ENCODE data around the gene GLIPR1.
"Not testable (repeated sequence)": the region's sequence is repeated elsewhere in the genome, so short reads cannot be mapped to it uniquely, and the experiment has no call there.

GLIPR1 gene

DNA sequence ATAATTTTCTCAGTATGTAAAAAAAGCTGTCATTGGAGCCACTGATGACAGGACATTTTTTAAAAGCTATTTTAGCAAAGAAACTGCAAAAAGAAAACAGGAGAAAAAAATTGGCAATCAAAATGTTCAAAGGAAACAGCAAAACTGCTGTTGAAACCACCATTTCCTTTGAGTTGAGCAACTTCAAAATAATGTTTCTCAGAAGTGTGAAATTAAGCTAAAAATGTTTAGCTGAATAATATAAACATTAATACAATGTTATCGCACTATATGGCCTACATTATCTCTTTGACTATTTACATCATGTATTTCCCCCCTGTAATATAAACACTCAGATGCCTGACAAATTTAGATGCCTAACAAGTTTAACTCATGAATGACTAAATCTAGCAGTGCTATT lies 23.4 kb upstream of the GLIPR1 start:
- TF ChIP-seq, protein P1, sequence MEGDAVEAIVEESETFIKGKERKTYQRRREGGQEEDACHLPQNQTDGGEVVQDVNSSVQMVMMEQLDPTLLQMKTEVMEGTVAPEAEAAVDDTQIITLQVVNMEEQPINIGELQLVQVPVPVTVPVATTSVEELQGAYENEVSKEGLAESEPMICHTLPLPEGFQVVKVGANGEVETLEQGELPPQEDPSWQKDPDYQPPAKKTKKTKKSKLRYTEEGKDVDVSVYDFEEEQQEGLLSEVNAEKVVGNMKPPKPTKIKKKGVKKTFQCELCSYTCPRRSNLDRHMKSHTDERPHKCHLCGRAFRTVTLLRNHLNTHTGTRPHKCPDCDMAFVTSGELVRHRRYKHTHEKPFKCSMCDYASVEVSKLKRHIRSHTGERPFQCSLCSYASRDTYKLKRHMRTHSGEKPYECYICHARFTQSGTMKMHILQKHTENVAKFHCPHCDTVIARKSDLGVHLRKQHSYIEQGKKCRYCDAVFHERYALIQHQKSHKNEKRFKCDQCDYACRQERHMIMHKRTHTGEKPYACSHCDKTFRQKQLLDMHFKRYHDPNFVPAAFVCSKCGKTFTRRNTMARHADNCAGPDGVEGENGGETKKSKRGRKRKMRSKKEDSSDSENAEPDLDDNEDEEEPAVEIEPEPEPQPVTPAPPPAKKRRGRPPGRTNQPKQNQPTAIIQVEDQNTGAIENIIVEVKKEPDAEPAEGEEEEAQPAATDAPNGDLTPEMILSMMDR (IDR thresholded peaks at IDR 0.05; ENCODE audit: insufficient read depth, missing control alignments): no peak
- peak; percentile 61 for FAIRE-seq
- DNase-seq (ENCODE audit: insufficient read length, low spot score): no peak

DNA sequence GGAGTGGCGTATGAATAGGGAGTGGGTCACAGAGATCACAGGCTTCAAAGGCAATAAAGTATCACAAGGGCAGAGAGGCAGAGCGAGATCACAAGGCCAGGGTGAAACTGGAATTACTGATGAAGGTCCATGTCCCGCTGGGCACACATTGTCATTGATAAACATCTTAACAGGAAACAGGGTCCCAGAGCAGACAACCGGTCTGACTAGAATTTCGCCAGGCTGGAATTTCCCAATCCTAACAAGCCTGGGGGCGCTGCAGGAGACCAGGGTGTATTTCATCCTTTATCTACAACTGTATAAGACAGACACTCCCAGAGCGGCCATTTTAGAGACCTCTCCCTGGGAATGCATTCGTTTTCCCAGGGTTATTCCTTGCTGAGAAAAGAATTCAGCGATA lies 22.7 kb upstream of the GLIPR1 start:
- not testable (repeated sequence) for FAIRE-seq; DNase-seq (ENCODE audit: insufficient read length, low spot score)

DNA sequence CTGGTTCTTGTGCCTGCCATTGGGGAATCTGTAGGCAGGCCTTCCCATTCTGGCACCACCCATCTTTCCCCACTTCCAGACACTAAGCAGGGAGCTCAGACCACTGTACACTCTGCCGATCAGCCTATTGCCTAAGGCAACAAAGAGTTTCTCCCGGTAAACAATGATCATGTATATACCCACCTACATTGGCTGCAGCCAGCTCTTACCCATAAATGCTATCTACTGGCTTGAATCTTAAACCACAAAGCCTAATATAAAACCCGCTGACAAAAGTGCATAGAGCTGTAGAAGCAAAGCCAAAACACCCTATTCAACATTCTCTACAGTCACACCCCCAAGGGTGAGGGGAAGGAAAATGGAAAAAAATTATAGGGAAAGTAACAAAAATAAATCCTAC lies 20.8 kb upstream of the GLIPR1 start:
- no peak for DNase-seq (ENCODE audit: insufficient read length, low spot score)
- FAIRE-seq: no peak
- TF ChIP-seq, protein P1 (IDR thresholded peaks at IDR 0.05; ENCODE audit: insufficient read depth, missing control alignments): no peak

DNA sequence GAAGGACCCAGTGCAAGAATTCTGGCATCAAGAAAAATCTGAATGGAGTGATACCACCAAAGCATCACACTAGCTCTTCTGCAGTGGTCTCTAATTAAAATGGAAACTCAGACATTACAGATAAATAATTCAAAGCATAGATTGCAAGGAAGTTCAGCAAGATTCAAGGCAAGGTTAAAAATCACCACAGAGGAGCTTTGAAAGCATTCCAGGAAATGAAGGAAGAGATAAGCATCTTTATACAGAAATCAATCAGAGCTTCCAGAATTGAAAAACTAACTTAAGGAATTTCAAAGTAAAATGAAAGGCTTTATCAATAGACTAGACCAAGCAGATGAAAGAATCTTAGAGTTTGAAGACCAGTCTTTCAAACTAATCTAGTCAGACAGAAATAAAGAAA lies 20.4 kb upstream of the GLIPR1 start:
- FAIRE-seq (no peak), DNase-seq (ENCODE audit: insufficient read length, low spot score) (no peak)
- TF ChIP-seq, protein P1 (IDR thresholded peaks at IDR 0.05; ENCODE audit: insufficient read depth, missing control alignments): no peak

DNA sequence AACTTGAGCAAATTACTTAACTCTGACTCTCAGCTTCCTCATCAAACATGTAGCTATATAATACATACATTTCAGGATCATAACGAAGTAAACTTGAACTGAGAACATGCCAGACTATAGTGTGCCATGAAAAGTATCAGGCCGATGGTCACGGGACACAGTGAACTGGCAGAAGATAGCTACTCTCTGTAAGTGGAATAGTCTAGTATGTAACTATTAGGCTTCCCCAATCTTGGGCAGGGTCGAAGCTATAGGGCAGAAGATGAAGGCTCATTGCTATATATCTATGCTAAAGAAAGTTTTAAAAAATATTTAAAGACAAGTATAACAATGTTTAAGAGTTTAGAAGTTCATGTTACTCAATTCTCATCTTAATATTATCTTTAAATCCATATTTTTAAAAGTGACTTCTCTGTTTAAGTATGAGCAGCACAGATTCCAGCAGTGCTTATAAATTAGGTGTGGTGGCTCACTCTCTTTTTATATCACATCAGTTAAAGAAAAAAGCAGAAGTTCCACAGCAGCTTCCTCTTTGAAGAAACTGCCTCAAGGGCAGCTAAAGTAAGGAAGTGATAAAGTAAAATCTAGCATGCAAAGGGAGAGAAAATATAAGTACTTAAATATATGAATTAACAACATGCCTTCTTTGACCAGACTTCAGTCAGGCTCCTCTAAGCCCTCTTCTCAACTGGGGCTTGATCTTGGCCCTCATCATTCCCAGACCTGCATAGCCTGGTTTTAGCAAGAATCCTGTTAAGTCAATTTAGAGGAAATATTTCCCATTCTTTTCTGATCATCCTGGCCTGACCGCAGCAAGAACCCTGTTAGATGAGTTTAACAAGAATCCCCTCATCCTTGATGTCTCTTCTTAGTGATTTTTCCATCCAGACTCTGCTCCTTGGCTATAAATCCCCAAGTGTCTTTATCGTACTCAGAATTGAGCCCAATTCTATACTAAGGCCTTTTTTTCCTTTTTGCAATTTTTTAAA lies 8.4 kb upstream of the GLIPR1 start:
- TF ChIP-seq, protein P1 (IDR thresholded peaks at IDR 0.05; ENCODE audit: insufficient read depth, missing control alignments): no peak
- DNase-seq (ENCODE audit: insufficient read length, low spot score) (no peak), FAIRE-seq (no peak)

DNA sequence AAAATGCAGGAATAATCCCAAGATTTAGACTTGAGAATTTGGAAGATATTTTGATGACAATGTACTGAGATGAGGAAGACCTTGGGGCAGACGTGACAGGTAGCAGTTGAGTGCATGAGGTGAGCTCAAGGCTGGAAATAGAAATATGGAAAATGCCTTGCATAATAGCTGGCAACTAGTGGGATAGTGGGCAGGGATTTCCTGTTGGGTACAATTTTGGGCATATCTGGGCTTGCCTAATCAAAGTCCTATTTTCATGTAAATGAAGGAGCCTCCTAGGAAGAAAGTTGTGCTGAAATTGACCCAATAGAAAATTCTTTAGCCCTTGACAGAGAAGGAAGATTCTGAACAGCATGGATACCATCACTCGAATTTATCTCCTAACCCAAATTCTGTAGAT lies 6.4 kb upstream of the GLIPR1 start:
- DNase-seq (ENCODE audit: insufficient read length, low spot score) (no peak), FAIRE-seq (no peak)
- TF ChIP-seq, protein P1 (IDR thresholded peaks at IDR 0.05; ENCODE audit: insufficient read depth, missing control alignments): no peak

DNA sequence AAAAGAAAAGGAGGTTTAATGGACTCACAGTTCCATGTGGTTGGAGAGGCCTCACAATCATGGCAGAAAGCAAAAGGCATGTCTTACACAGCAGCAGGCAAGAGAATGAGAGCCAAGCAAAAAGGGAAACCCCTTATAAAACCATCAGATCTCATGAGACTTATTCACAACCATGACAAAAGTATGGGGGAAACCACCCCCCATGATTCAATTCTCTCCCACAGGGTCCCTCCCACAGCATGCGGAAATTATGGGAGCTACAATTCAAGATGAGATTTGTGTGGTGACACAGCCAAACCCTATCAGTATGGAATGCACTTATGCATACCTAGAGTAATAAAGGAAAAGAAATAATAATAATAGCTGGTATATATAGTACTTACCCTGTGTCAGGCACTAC lies 4.5 kb upstream of the GLIPR1 start:
- FAIRE-seq: no peak
- DNase-seq (ENCODE audit: insufficient read length, low spot score): no peak
- TF ChIP-seq, protein P1 (IDR thresholded peaks at IDR 0.05; ENCODE audit: insufficient read depth, missing control alignments): no peak

Measured in D721Med (cell line).